DMS153 treated with DMSO at 0.1 percent for 48 hours (cell line): ENCODE results near the gene FMO2.
A peak's percentile ranks its signal among the peaks of the same experiment; 100 is the strongest.

Experiments
- DNase-seq: peaks from one replicate; lab custom pipeline; 2025; ENCODE audit not compliant: unreplicated experiment; lab: John Stamatoyannopoulos, UW

FMO2 gene

GRCh38 chr1:171185091-171185490, at the start of gene FMO2:
Gene FMO2 (plus strand): TSS chr1:171185300. CDS start chr1:171185714, 414 bp downstream.
- DNase-seq = no peak

GRCh38 chr1:171137580-171137979, 47.5 kb upstream of the FMO2 start:
- no peak for DNase-seq

GRCh38 chr1:171138980-171139379, 46.1 kb upstream of the FMO2 start:
- no peak for DNase-seq

- DNase-seq = peak; percentile 33
Measured at GRCh38 chr1:171139890-171140289, 45.2 kb upstream of the FMO2 start.

GRCh38 chr1:171140401-171140800, 44.7 kb upstream of the FMO2 start:
- no peak for DNase-seq

- DNase-seq = no peak
Measured at GRCh38 chr1:171140956-171141687, 44.0 kb upstream of the FMO2 start.

- no peak for DNase-seq
Measured at GRCh38 chr1:171141688-171142415, 43.2 kb upstream of the FMO2 start.

- peak; percentile 82 for DNase-seq
Measured at GRCh38 chr1:171142416-171143385, 42.4 kb upstream of the FMO2 start.

- no peak for DNase-seq
Measured at GRCh38 chr1:171150156-171150555, 34.9 kb upstream of the FMO2 start.

- peak; percentile 14 for DNase-seq
Measured at GRCh38 chr1:171152549-171152948, 32.6 kb upstream of the FMO2 start.

GRCh38 chr1:171155484-171155883, 29.6 kb upstream of the FMO2 start:
- DNase-seq = no peak

- no peak for DNase-seq
Measured at GRCh38 chr1:171158096-171158495, 27.0 kb upstream of the FMO2 start.

GRCh38 chr1:171158551-171158950, 26.5 kb upstream of the FMO2 start:
- peak; percentile 44 for DNase-seq

GRCh38 chr1:171159148-171159547, 26.0 kb upstream of the FMO2 start:
- no peak for DNase-seq

GRCh38 chr1:171160211-171160610, 24.9 kb upstream of the FMO2 start:
- no peak for DNase-seq

GRCh38 chr1:171160639-171161354, 24.3 kb upstream of the FMO2 start:
- DNase-seq = no peak

- no peak for DNase-seq
Measured at GRCh38 chr1:171161431-171161830, 23.7 kb upstream of the FMO2 start.

- no peak for DNase-seq
Measured at GRCh38 chr1:171166361-171166760, 18.7 kb upstream of the FMO2 start.

GRCh38 chr1:171167785-171168184, 17.3 kb upstream of the FMO2 start:
- DNase-seq = no peak

- DNase-seq = no peak
Measured at GRCh38 chr1:171172471-171172870, 12.6 kb upstream of the FMO2 start.

GRCh38 chr1:171173069-171173468, 12.0 kb upstream of the FMO2 start:
- no peak for DNase-seq
